Measurements from ENCODE around the gene PIPOX. TPM values are rescaled to one million over a fixed set of nuclear protein-coding genes. Genes with fewer than 3 reads are reported as not detected.

The PIPOX gene
- total RNA-seq, 1 donor from 2014 or later: 8.8 TPM

GRCh38 chr17:29093090-29093871 is 50.3 kb downstream of the PIPOX start:
- Mint-ChIP-seq H3K4me3 (no peak overlapping the region), H3K4me1 (no peaks in the 10 kb centered on the region), H3K27ac (no peak overlapping the region), H3K36me3 (ENCODE audit: low read depth) (peaks cover 93% of the 10 kb centered on the region), H3K27me3 (no peaks in the 10 kb centered on the region), H3K9me3 (no peaks in the 10 kb centered on the region)
- intact Hi-C loops (cut with micrococcal nuclease): no loop called here
- TF ChIP-seq, protein P1, sequence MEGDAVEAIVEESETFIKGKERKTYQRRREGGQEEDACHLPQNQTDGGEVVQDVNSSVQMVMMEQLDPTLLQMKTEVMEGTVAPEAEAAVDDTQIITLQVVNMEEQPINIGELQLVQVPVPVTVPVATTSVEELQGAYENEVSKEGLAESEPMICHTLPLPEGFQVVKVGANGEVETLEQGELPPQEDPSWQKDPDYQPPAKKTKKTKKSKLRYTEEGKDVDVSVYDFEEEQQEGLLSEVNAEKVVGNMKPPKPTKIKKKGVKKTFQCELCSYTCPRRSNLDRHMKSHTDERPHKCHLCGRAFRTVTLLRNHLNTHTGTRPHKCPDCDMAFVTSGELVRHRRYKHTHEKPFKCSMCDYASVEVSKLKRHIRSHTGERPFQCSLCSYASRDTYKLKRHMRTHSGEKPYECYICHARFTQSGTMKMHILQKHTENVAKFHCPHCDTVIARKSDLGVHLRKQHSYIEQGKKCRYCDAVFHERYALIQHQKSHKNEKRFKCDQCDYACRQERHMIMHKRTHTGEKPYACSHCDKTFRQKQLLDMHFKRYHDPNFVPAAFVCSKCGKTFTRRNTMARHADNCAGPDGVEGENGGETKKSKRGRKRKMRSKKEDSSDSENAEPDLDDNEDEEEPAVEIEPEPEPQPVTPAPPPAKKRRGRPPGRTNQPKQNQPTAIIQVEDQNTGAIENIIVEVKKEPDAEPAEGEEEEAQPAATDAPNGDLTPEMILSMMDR (IDR thresholded peaks at IDR 0.05): no peak
- POLR2A ChIA-PET: no interaction called here
- CTCF ChIA-PET: no interaction called here
- no peak for DNase-seq
- ATAC-seq (ENCODE audit: low read depth): no peak

GRCh38 chr17:29094101-29094708 is 51.3 kb downstream of the PIPOX start:
- CTCF ChIA-PET: no interaction called here
- TF ChIP-seq, protein P1 (IDR thresholded peaks at IDR 0.05): no peak
- Mint-ChIP-seq H3K4me1 (no peaks in the 10 kb centered on the region), H3K9me3 (no peaks in the 10 kb centered on the region), H3K27me3 (no peaks in the 10 kb centered on the region), H3K27ac (no peak overlapping the region), H3K36me3 (ENCODE audit: low read depth) (peaks cover 92% of the 10 kb centered on the region), H3K4me3 (no peak overlapping the region)
- POLR2A ChIA-PET: no interaction called here
- no peak for ATAC-seq (ENCODE audit: low read depth)
- intact Hi-C loops (cut with micrococcal nuclease): no loop called here
- no peak for DNase-seq

- CTCF ChIA-PET: no interaction called here
- H3K27me3 Mint-ChIP-seq: no peaks in the 10 kb centered on the region
- DNase-seq (no peak), ATAC-seq (ENCODE audit: low read depth) (no peak)
- POLR2A ChIA-PET: no interaction called here
- H3K9me3 Mint-ChIP-seq: no peaks in the 10 kb centered on the region
- peaks cover 90% of the 10 kb centered on the region for H3K36me3 Mint-ChIP-seq (ENCODE audit: low read depth)
- intact Hi-C loops (cut with micrococcal nuclease): no loop called here
- H3K27ac Mint-ChIP-seq: no peak overlapping the region
- no peaks in the 10 kb centered on the region for H3K4me1 Mint-ChIP-seq
- H3K4me3 Mint-ChIP-seq: no peak overlapping the region
- TF ChIP-seq, protein P1 (IDR thresholded peaks at IDR 0.05): no peak
These were observed 52.5 kb downstream of the PIPOX start for GRCh38 chr17:29095439-29095838.

- no peaks in the 10 kb centered on the region for H3K27me3 Mint-ChIP-seq
- ChIA-PET CTCF (no interaction called here), POLR2A (no interaction called here)
- H3K36me3 Mint-ChIP-seq (ENCODE audit: low read depth): peaks cover 89% of the 10 kb centered on the region
- H3K9me3 Mint-ChIP-seq: no peaks in the 10 kb centered on the region
- no peak for ATAC-seq (ENCODE audit: low read depth)
- no peaks in the 10 kb centered on the region for H3K4me1 Mint-ChIP-seq
- TF ChIP-seq, protein P1 (IDR thresholded peaks at IDR 0.05): no peak
- no peak overlapping the region for H3K4me3 Mint-ChIP-seq
- DNase-seq: no peak
- intact Hi-C loops (cut with micrococcal nuclease): no loop called here
- no peak overlapping the region for H3K27ac Mint-ChIP-seq
These were observed 53.2 kb downstream of the PIPOX start for GRCh38 chr17:29096094-29096493.

DNA sequence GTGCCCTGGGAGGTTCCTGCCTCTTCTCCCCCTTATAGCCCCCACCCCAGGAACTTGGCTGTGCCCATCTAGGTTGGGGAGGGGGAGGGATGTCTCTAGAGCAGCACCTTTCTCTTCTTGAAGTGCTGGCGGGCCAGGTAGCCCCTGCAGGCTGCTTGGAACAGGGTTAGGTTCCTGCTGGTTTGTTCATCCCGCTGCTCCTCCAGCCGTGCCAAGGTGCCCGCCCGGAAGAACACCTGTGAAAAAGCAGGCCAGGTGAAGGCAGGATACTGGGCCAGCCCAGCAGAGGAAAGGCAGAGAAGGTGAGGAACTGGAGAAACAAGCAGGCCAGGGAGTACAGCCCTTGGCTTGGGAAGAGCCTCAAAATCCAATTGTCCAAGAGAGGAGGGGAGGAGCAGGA is 56.6 kb downstream of the PIPOX start:
- DNase-seq: no peak
- H3K4me3 Mint-ChIP-seq: no peak overlapping the region
- intact Hi-C loops (cut with micrococcal nuclease): no loop called here
- H3K27me3 Mint-ChIP-seq: no peaks in the 10 kb centered on the region
- peaks cover 83% of the 10 kb centered on the region for H3K36me3 Mint-ChIP-seq (ENCODE audit: low read depth)
- POLR2A ChIA-PET: no interaction called here
- CTCF ChIA-PET: interaction anchor here (3.2 kb wide), 1 partner anchor 17 kb away, joined by 11 read pairs; no protein-coding TSS in a partner anchor
- ATAC-seq (ENCODE audit: low read depth): no peak
- H3K4me1 Mint-ChIP-seq: no peaks in the 10 kb centered on the region
- TF ChIP-seq, protein P1 (IDR thresholded peaks at IDR 0.05): no peak
- no peaks in the 10 kb centered on the region for H3K9me3 Mint-ChIP-seq
- no peak overlapping the region for H3K27ac Mint-ChIP-seq

Measured in activated B cell treated with CpG ODN at 0.5 μM for 24 hours (primary cell).